K562 (cell line): ENCODE results near the gene AFAP1. TPM values are rescaled to one million over a fixed set of nuclear protein-coding genes. Genes with fewer than 3 reads are reported as not detected.

Source experiments
- ATAC-seq: fragments of 200-7000 bp; cut with Tn5 transposase; 3 replicates; pipeline ENCODE4 v1.9.1; 2020; ENCODE audit warnings: moderate library complexity
- BruUV-seq: library from RNA; stranded (reverse); fragments of 400-500 nt; replicated peaks from 2 replicates; lab custom pipeline; 2021; lab: Mats Ljungman, UMichigan
- CTCF ChIA-PET: fragments of 300-600 bp; formaldehyde crosslinking; extraction: SDS; loops from one replicate; lab custom pipeline; 2021; ENCODE audit warnings: low intra/inter-chr PET ratio; lab: Yijun Ruan, JAX
- POLR2A ChIA-PET: fragments of 300-600, 350-650 bp; sonication (Branson Sonifier 250); formaldehyde crosslinking; extraction: SDS; loops from one replicate; lab custom pipeline; 2021; ENCODE audit warnings: antibody characterized with exemption, inconsistent platforms; lab: Yijun Ruan, JAX
- DNase-seq, 4 experiments: peaks; one replicate each; pipeline versions ENCODE4 v3.0.0 to v3.0.0-alpha.2; 2011 to 2018; ENCODE audit warnings: low spot score in 3 of 4, mixed read lengths in 3 of 4; ENCODE audit errors: extremely low read depth in 1 of 4
- FAIRE-seq: peaks from 2 replicates; lab custom pipeline; 2011; peaks lifted over from hg19 to GRCh38; lab: Jason Lieb, UNC
- H2AFZ ChIP-seq: 2 replicates; pipeline ENCODE4 v1.6.0; 2011; ENCODE audit warnings: low read depth, low read length, control low read depth, inconsistent platforms
- H3K27ac ChIP-seq: fragments of 200-600 bp; 3 replicates; pipeline ENCODE4 v1.8.0; 2011; ENCODE audit warnings: low read depth, mild to moderate bottlenecking, control low read depth, inconsistent platforms, low read length, moderate library complexity, mixed read lengths; ENCODE audit errors: extremely low read depth
- H3K27me3 ChIP-seq, 2 experiments: fragments of 300-600 bp in 1 of 2; 2 replicates in 1 of 2; 3 replicates in 1 of 2; pipeline versions ENCODE4 v1.6.0 to v1.8.0; 2011; ENCODE audit warnings: inconsistent platforms in 2 of 2, low read length in 2 of 2, mild to moderate bottlenecking in 1 of 2, mixed read lengths in 1 of 2, moderate library complexity in 1 of 2; ENCODE audit not compliant: control insufficient read depth in 2 of 2, insufficient read depth in 2 of 2
- H3K36me3 ChIP-seq: fragments of 300-600 bp; 3 replicates; pipeline ENCODE4 v1.8.0; 2011; ENCODE audit warnings: mild to moderate bottlenecking, low read length, inconsistent platforms; ENCODE audit not compliant: control insufficient read depth, insufficient read depth
- H3K4me1 ChIP-seq, 2 experiments: fragments of 200-600 bp in 1 of 2; replicated peaks in 1 of 2; 2 replicates in 1 of 2; 3 replicates in 1 of 2; pipeline versions ENCODE4 v1.5.1 to v1.8.0; 2011; ENCODE audit warnings: inconsistent platforms in 2 of 2, low read length in 2 of 2, mild to moderate bottlenecking in 1 of 2, mixed read lengths in 1 of 2, moderate library complexity in 1 of 2; ENCODE audit not compliant: control insufficient read depth in 2 of 2, insufficient read depth in 2 of 2
- H3K4me2 ChIP-seq: 2 replicates; pipeline ENCODE4 v1.6.1; 2011; ENCODE audit warnings: low read length, control low read depth, inconsistent platforms, mixed read lengths; ENCODE audit not compliant: insufficient read depth
- H3K4me3 ChIP-seq: fragments of 200-600 bp; sonication (generic), shearing (Covaris generic); 2 replicates; pipeline ENCODE4 v1.5.1; 2016; ENCODE audit warnings: control low read depth, inconsistent platforms
- H3K79me2 ChIP-seq: fragments of 200-600 bp; 3 replicates; pipeline ENCODE4 v1.8.0; 2011; ENCODE audit warnings: low read length, inconsistent platforms; ENCODE audit not compliant: control insufficient read depth, insufficient read depth
- H3K9ac ChIP-seq, 2 experiments: 2 replicates each; pipeline versions ENCODE4 v1.6.0 to v1.6.1; 2011; ENCODE audit warnings: low read depth in 2 of 2, low read length in 2 of 2, control low read depth in 1 of 2, inconsistent platforms in 1 of 2, mild to moderate bottlenecking in 1 of 2, mixed read lengths in 1 of 2; ENCODE audit not compliant: insufficient read depth in 1 of 2
- H3K9me1 ChIP-seq: one replicate; pipeline ENCODE4 v1.6.0; 2011; ENCODE audit warnings: inconsistent platforms, mild to moderate bottlenecking, low read length, moderate library complexity; ENCODE audit not compliant: control insufficient read depth, insufficient read depth
- H3K9me3 ChIP-seq: replicated peaks from 2 replicates; pipeline ENCODE4 v1.5.1; 2011; ENCODE audit warnings: low read depth, low read length, inconsistent platforms; ENCODE audit not compliant: control insufficient read depth, insufficient read depth
- H4K20me1 ChIP-seq: replicated peaks from 2 replicates; pipeline ENCODE4 v1.6.1; 2011; ENCODE audit warnings: low read length, inconsistent platforms, mixed read lengths; ENCODE audit not compliant: control insufficient read depth, insufficient read depth
- MECOM ChIP-seq: fragments of 250-450 bp; sonication (Bioruptor Pico); IDR thresholded peaks from 2 replicates; pipeline ENCODE4 v1.8.0; 2022; ENCODE audit warnings: inconsistent platforms
- MYNN ChIP-seq, 2 experiments: sonication (generic); formaldehyde crosslinking in 1 of 2; IDR thresholded peaks; 2 replicates each; pipeline versions ENCODE4 v1.5.0 to v1.6.1; 2016 to 2020; ENCODE audit warnings: antibody characterized with exemption in 1 of 2, missing genetic modification reagents in 1 of 2
- NR2C1 ChIP-seq, 2 experiments: fragments of 450-650 bp; IDR thresholded peaks; 2 replicates each; pipeline ENCODE4 v1.6.1; 2017; ENCODE audit warnings: mild to moderate bottlenecking in 2 of 2, antibody characterized with exemption in 1 of 2, inconsistent platforms in 1 of 2, missing compliant biosample characterization in 1 of 2, missing genetic modification characterization in 1 of 2
- SETDB1 ChIP-seq: IDR thresholded peaks from one replicate; pipeline ENCODE4 v1.6.1; 2012; ENCODE audit warnings: low read length, control low read depth, inconsistent platforms
- SP1 ChIP-seq: sonication (generic); formaldehyde crosslinking; IDR thresholded peaks from 2 replicates; pipeline ENCODE4 v1.8.1; 2022; ENCODE audit warnings: mild to moderate bottlenecking, missing genetic modification reagents
- TARDBP ChIP-seq: fragments of 450-650 bp; IDR thresholded peaks from 2 replicates; pipeline ENCODE4 v1.6.1; 2016
- TCFL5 ChIP-seq: fragments of 250-450 bp; sonication (Bioruptor Pico); conservative IDR thresholded peaks from 2 replicates; pipeline ENCODE4 v1.6.1; 2021; ENCODE audit warnings: mild to moderate bottlenecking, moderate library complexity, matching md5 sums
- TFAP4 ChIP-seq: sonication (generic); formaldehyde crosslinking; IDR thresholded peaks from 2 replicates; pipeline ENCODE4 v1.8.0; 2022; ENCODE audit warnings: missing genetic modification reagents, mild to moderate bottlenecking, moderate library complexity, borderline replicate concordance
- TOE1 ChIP-seq, 2 experiments: fragments of 450-650 bp in 1 of 2; sonication (generic) in 1 of 2; formaldehyde crosslinking in 1 of 2; IDR thresholded peaks; 2 replicates each; pipeline versions ENCODE4 v1.7.1 to v1.8.0; 2016 to 2022; ENCODE audit warnings: borderline replicate concordance in 2 of 2, mild to moderate bottlenecking in 2 of 2, antibody characterized with exemption in 1 of 2, inconsistent platforms in 1 of 2, low read depth in 1 of 2, missing genetic modification reagents in 1 of 2, moderate library complexity in 1 of 2
- ZBTB5 ChIP-seq: fragments of 450-650 bp; IDR thresholded peaks from 2 replicates; pipeline ENCODE4 v1.6.1; 2017; ENCODE audit warnings: antibody characterized with exemption
- ZNF511 ChIP-seq: sonication (generic); formaldehyde crosslinking; IDR thresholded peaks from 2 replicates; pipeline ENCODE4 v1.8.0; 2022; ENCODE audit warnings: mild to moderate bottlenecking, missing genetic modification reagents
- WGBS: fragments of 100-300 bp; shearing (Covaris generic); methylation state at CpG from one replicate; pipeline ENCODE4 v1.1.6; 2016; ENCODE audit warnings: low coverage, mixed read lengths; ENCODE audit not compliant: insufficient coverage; ENCODE audit errors: missing lambda C conversion rate; 5-methylcytosine and 5-hydroxymethylcytosine counted together
- in situ Hi-C: fragments of 300-500 bp; cut with MboI; formaldehyde crosslinking; loops from 4 replicates; pipeline ENCODE4 v1.15.0; 2018; ENCODE audit warnings: inconsistent platforms, mixed read lengths
- intact Hi-C: fragments of 100-400 bp; cut with micrococcal nuclease; formaldehyde crosslinking; loops from 2 replicates; pipeline ENCODE4 v1.14.2; 2022
- polyA plus RNA-seq, 8 experiments: library from polyadenylated mRNA; depleted of rRNA in 4 of 8; stranded (reverse) in 5 of 8; unstranded in 3 of 8; fragments of >200 nt; fragmentation: Nextera tagmentation in 2 of 8; fragmentation: Illumina TruSeq in 1 of 8; extraction: Ambion mirVana in 2 of 8; extraction: Trizol in 1 of 8; gene quantifications; 2 replicates each; pipeline versions ENCODE4 v1.2.1 to v1.2.3, GENCODE V29; 2011 to 2014; ENCODE audit warnings: inconsistent platforms in 1 of 8, missing spikeins in 1 of 8
- total RNA-seq, 7 experiments: library from RNA; depleted of rRNA in 6 of 7; stranded (reverse); fragments of >200 nt in 6 of 7; fragmentation: Illumina TruSeq in 2 of 7; extraction: Trizol in 2 of 7; gene quantifications; 2 replicates each; pipeline versions ENCODE4 v1.2.1 to v1.2.3, GENCODE V29; 2011 to 2021; ENCODE audit warnings: low replicate concordance in 1 of 7

AFAP1 gene
- total and polyA plus RNA-seq, 9 of the 15 experiments (the other 6 are each of a cell fraction or from before 2014, with no cell fraction given), result 0.07 to 0.42 (median 0.12) TPM; not detected in 1

- H3K9me3 ChIP-seq, result no peaks in the 10 kb centered on the region
- no peak for FAIRE-seq
- no peak for DNase-seq
- H3K27me3 ChIP-seq, result peaks cover 4 to 40% of the 10 kb centered on the region in 2 experiments; a peak in 3 of 5 replicates
- POLR2A ChIA-PET, result interaction anchor here (1.1 kb wide), 1 partner anchor 13 kb away, joined by 4 read pairs; no protein-coding TSS in a partner anchor
- H3K4me2 ChIP-seq, result no peak overlapping the region
- intact Hi-C loops (no loop called here), in situ Hi-C loops (no loop called here)
- no peak overlapping the region for H3K27ac ChIP-seq
- 2% methylated on average over 29 of the region's 31 CpGs for WGBS
- no peaks in the 10 kb centered on the region for H3K9me1 ChIP-seq
- H3K79me2 ChIP-seq, result no peaks in the 10 kb centered on the region
- no peaks in the 10 kb centered on the region for H3K4me1 ChIP-seq
- no peak; the same call in 2 of the 3 replicates for ATAC-seq
- no peaks in the 10 kb centered on the region for H3K36me3 ChIP-seq
- H3K9ac ChIP-seq, result no peak overlapping the region
- no peak for TF ChIP-seq ZBTB5
- H3K4me3 ChIP-seq, result no peak overlapping the region
- no peak overlapping the region for H2AFZ ChIP-seq
- CTCF ChIA-PET, result no interaction called here
- no TSS peak for BruUV-seq
- peaks cover 11% of the 10 kb centered on the region; the same call in 1 of the 2 replicates for H4K20me1 ChIP-seq
Observed at GRCh38 chr4:7984286-7984925, 44.7 kb upstream of the AFAP1 start.

- Histone ChIP-seq H3K36me3 (no peaks in the 10 kb centered on the region), H3K79me2 (no peaks in the 10 kb centered on the region), H4K20me1 (peaks cover 11% of the 10 kb centered on the region; the same call in 1 of the 2 replicates), H3K9me1 (no peaks in the 10 kb centered on the region), H2AFZ (no peak overlapping the region), H3K4me2 (no peak overlapping the region), H3K9me3 (no peaks in the 10 kb centered on the region), H3K4me3 (no peak overlapping the region), H3K27me3 (peaks cover 4 to 51% of the 10 kb centered on the region in 2 experiments; a peak in 3 of 5 replicates), H3K27ac (no peak overlapping the region), H3K9ac (no peak overlapping the region), H3K4me1 (no peaks in the 10 kb centered on the region)
- FAIRE-seq, result no peak
- intact Hi-C loops, result no loop called here
- ChIA-PET POLR2A (no interaction called here), CTCF (no interaction called here)
- 6% methylated on average over 16 of the region's 17 CpGs for WGBS
- no peak for ATAC-seq
- in situ Hi-C loops, result no loop called here
- no peak for DNase-seq
- BruUV-seq, result no TSS peak
- no peak for TF ChIP-seq TFAP4 (CRISPR knock-in tag)
- TF ChIP-seq MECOM, result no peak
- TF ChIP-seq ZNF511 (CRISPR knock-in tag), result no peak
- TF ChIP-seq SETDB1, result no peak
- no peak for TF ChIP-seq TCFL5 (CRISPR knock-in tag)
- TF ChIP-seq MYNN (IDR thresholded peaks at IDR 0.05), result no peak
- no peak for TF ChIP-seq MYNN (CRISPR knock-in tag; IDR thresholded peaks at IDR 0.05)
- TF ChIP-seq NR2C1 (IDR thresholded peaks at IDR 0.05), result no peak
- TF ChIP-seq NR2C1 (tag; IDR thresholded peaks at IDR 0.05), result no peak
- TF ChIP-seq TOE1 (IDR thresholded peaks at IDR 0.05; ENCODE audit: borderline replicate concordance), result no peak
- no peak for TF ChIP-seq TOE1 (CRISPR knock-in tag; IDR thresholded peaks at IDR 0.05; ENCODE audit: borderline replicate concordance, low read depth)
- TF ChIP-seq TARDBP, result no peak
- no peak for TF ChIP-seq SP1 (CRISPR knock-in tag)
Observed at GRCh38 chr4:7983296-7983695, 43.6 kb upstream of the AFAP1 start.
